Fibroblast of lung (primary cell): ENCODE results near the gene CAMTA1. TPM values are rescaled to one million over a fixed set of nuclear protein-coding genes. Genes with fewer than 3 reads are reported as not detected.

Experiments
- DNase-seq, 2 donors: peaks; one replicate each; pipeline versions ENCODE4 v3.0.0 to v3.0.0-alpha.2; 2010; ENCODE audit warnings: low read depth in 2 of 2
- H2AFZ ChIP-seq: 2 replicates; pipeline ENCODE4 v1.5.1; 2012; ENCODE audit warnings: low read length, control low read depth, inconsistent platforms
- H3K27ac ChIP-seq: 2 replicates; pipeline ENCODE4 v1.5.1; 2011; ENCODE audit warnings: low read length, control low read depth; ENCODE audit not compliant: insufficient read depth
- H3K27me3 ChIP-seq: 2 replicates; pipeline ENCODE4 v1.5.1; 2011; ENCODE audit warnings: mild to moderate bottlenecking, low read length; ENCODE audit not compliant: control insufficient read depth, insufficient read depth
- H3K36me3 ChIP-seq: 2 replicates; pipeline ENCODE4 v1.5.1; 2011; ENCODE audit warnings: low read length; ENCODE audit not compliant: control insufficient read depth, insufficient read depth
- H3K4me1 ChIP-seq: 2 replicates; pipeline ENCODE4 v1.5.1; 2011; ENCODE audit warnings: low read length; ENCODE audit not compliant: control insufficient read depth, insufficient read depth; ENCODE audit errors: extremely low read depth
- H3K4me2 ChIP-seq: 2 replicates; pipeline ENCODE4 v1.5.1; 2011; ENCODE audit warnings: low read length, control low read depth; ENCODE audit not compliant: insufficient read depth; ENCODE audit errors: extremely low read depth
- H3K4me3 ChIP-seq, 4 experiments: fragments of 200-600 bp in 1 of 4; sonication (generic) in 1 of 4; replicated peaks in 1 of 4; 2 replicates each; pipeline ENCODE4 v1.5.1; 2011 to 2016; ENCODE audit warnings: low read length in 4 of 4, low read depth in 3 of 4, mild to moderate bottlenecking in 3 of 4, control low read depth in 2 of 4, inconsistent platforms in 1 of 4, mixed read lengths in 1 of 4; ENCODE audit not compliant: insufficient read depth in 1 of 4; ENCODE audit errors: control extremely low read depth in 1 of 4
- H3K79me2 ChIP-seq: 2 replicates; pipeline ENCODE4 v1.5.1; 2012; ENCODE audit warnings: mild to moderate bottlenecking, low read length, inconsistent platforms; ENCODE audit not compliant: control insufficient read depth, insufficient read depth
- H3K9ac ChIP-seq: 2 replicates; pipeline ENCODE4 v1.5.1; 2011; ENCODE audit warnings: mild to moderate bottlenecking, low read length, control low read depth; ENCODE audit not compliant: insufficient read depth
- H3K9me3 ChIP-seq: 2 replicates; pipeline ENCODE4 v1.5.1; 2012; ENCODE audit warnings: low read depth, low read length; ENCODE audit not compliant: control insufficient read depth, insufficient read depth
- H4K20me1 ChIP-seq: 2 replicates; pipeline ENCODE4 v1.5.1; 2011; ENCODE audit warnings: low read length; ENCODE audit not compliant: control insufficient read depth, insufficient read depth; ENCODE audit errors: extremely low read depth
- CTCF ChIP-seq, 2 donors: IDR thresholded peaks in 1 of 2; conservative IDR thresholded peaks in 1 of 2; 1 replicate in 1 of 2; 2 replicates in 1 of 2; pipeline ENCODE4 v1.5.1; 2011 to 2012; ENCODE audit warnings: low read length in 2 of 2, control low read depth in 1 of 2, inconsistent platforms in 1 of 2, low read depth in 1 of 2, mild to moderate bottlenecking in 1 of 2
- EZH2 ChIP-seq: IDR thresholded peaks from 2 replicates; pipeline ENCODE4 v1.5.1; 2012; ENCODE audit warnings: low read length, control low read depth, mild to moderate bottlenecking; ENCODE audit errors: missing control alignments
- polyA plus RNA-seq, 2 donors: library from polyadenylated mRNA; depleted of rRNA in 1 of 2; stranded (reverse) in 1 of 2; unstranded in 1 of 2; fragments of >200 nt; gene quantifications; 2 replicates each; pipeline ENCODE4 v1.2.1, GENCODE V29; 2011 to 2012; ENCODE audit warnings: missing spikeins in 1 of 2
- total RNA-seq: library from RNA; depleted of rRNA; stranded (reverse); fragments of >200 nt; gene quantifications from 2 replicates; pipeline ENCODE4 v1.2.1, GENCODE V29; 2014

CAMTA1 gene
- total and polyA plus RNA-seq, 2 donors (not counting 1 experiment from before 2014, with no cell fraction given), result 47.6 to 86.0 TPM

GRCh38 chr1:6819246-6820040 lies 34.2 kb downstream of the CAMTA1 start:
- Histone ChIP-seq H3K4me1 (no peaks in the 10 kb centered on the region), H3K9me3 (no peaks in the 10 kb centered on the region), H3K36me3 (no peaks in the 10 kb centered on the region), H3K27me3 (no peaks in the 10 kb centered on the region), H2AFZ (no peak overlapping the region), H3K4me3 (no peak overlapping the region), H3K79me2 (peaks cover 5% of the 10 kb centered on the region), H3K4me2 (no peak overlapping the region), H3K9ac (no peak overlapping the region), H3K27ac (no peak overlapping the region), H4K20me1 (no peaks in the 10 kb centered on the region)
- TF ChIP-seq CTCF (conservative IDR thresholded peaks at IDR 0.05 in 1 of 2, IDR thresholded peaks at IDR 0.05 in 1 of 2; ENCODE audit: low read depth in 1 of 2, low read length in 2 of 2) (no peak), EZH2 (no peak)
- DNase-seq, result peak; percentile 20 to 66

GRCh38 chr1:6820899-6821298 lies 35.6 kb downstream of the CAMTA1 start:
- TF ChIP-seq EZH2, result no peak
- TF ChIP-seq CTCF (conservative IDR thresholded peaks at IDR 0.05 in 1 of 2, IDR thresholded peaks at IDR 0.05 in 1 of 2; ENCODE audit: low read depth in 1 of 2, low read length in 2 of 2), result no peak
- H3K4me1 ChIP-seq, result no peaks in the 10 kb centered on the region
- no peak overlapping the region for H3K27ac ChIP-seq
- peaks cover 4% of the 10 kb centered on the region for H3K79me2 ChIP-seq
- DNase-seq, result no peak
- H2AFZ ChIP-seq, result no peak overlapping the region
- H3K4me2 ChIP-seq, result no peak overlapping the region
- H3K4me3 ChIP-seq, result no peak overlapping the region
- H3K9me3 ChIP-seq, result no peaks in the 10 kb centered on the region
- H3K9ac ChIP-seq, result no peak overlapping the region
- no peaks in the 10 kb centered on the region for H4K20me1 ChIP-seq
- no peaks in the 10 kb centered on the region for H3K27me3 ChIP-seq
- H3K36me3 ChIP-seq, result no peaks in the 10 kb centered on the region

GRCh38 chr1:6822530-6823359 lies 37.5 kb downstream of the CAMTA1 start:
- no peak overlapping the region for H3K4me3 ChIP-seq
- TF ChIP-seq EZH2 (no peak), CTCF (conservative IDR thresholded peaks at IDR 0.05 in 1 of 2, IDR thresholded peaks at IDR 0.05 in 1 of 2; ENCODE audit: low read depth in 1 of 2, low read length in 2 of 2) (no peak)
- no peaks in the 10 kb centered on the region for H4K20me1 ChIP-seq
- no peaks in the 10 kb centered on the region for H3K36me3 ChIP-seq
- H3K9ac ChIP-seq, result no peak overlapping the region
- no peak overlapping the region for H3K27ac ChIP-seq
- H3K4me1 ChIP-seq, result no peaks in the 10 kb centered on the region
- no peak overlapping the region for H2AFZ ChIP-seq
- no peak for DNase-seq
- no peak overlapping the region for H3K4me2 ChIP-seq
- H3K27me3 ChIP-seq, result no peaks in the 10 kb centered on the region
- H3K9me3 ChIP-seq, result no peaks in the 10 kb centered on the region
- H3K79me2 ChIP-seq, result peaks cover 4% of the 10 kb centered on the region
